MM.1S (cell line): ENCODE data around the gene STAT5A.

Experiments used
- DNase-seq: peaks from one replicate; pipeline ENCODE4 v3.0.0-alpha.2; 2015
- H2AFZ ChIP-seq: fragments of 300-600 bp; sonication (generic); 2 replicates; pipeline ENCODE4 v1.6.0; 2016; ENCODE audit warnings: antibody characterized with exemption, low read length
- H3F3A ChIP-seq: fragments of 300-600 bp; sonication (generic); 2 replicates; pipeline ENCODE4 v1.6.1; 2016; ENCODE audit warnings: mild to moderate bottlenecking, antibody characterized with exemption, low read length, moderate library complexity, mixed read lengths; ENCODE audit not compliant: insufficient read depth
- H3K27ac ChIP-seq: fragments of 300-600 bp; sonication (generic); 2 replicates; pipeline ENCODE4 v1.5.1; 2016; ENCODE audit warnings: mild to moderate bottlenecking, low read length
- H3K27me3 ChIP-seq: fragments of 300-600 bp; sonication (generic); replicated peaks from 2 replicates; pipeline ENCODE4 v1.6.0; 2016; ENCODE audit warnings: low read length; ENCODE audit not compliant: insufficient read depth
- H3K36me3 ChIP-seq: fragments of 300-600 bp; sonication (generic); replicated peaks from 2 replicates; pipeline ENCODE4 v1.6.1; 2016; ENCODE audit warnings: mild to moderate bottlenecking, low read length, mixed read lengths; ENCODE audit not compliant: insufficient read depth
- H3K4me1 ChIP-seq: fragments of 300-600 bp; sonication (generic); 2 replicates; pipeline ENCODE4 v1.6.1; 2016; ENCODE audit warnings: low read length, mixed read lengths
- H3K4me2 ChIP-seq: fragments of 300-600 bp; sonication (generic); 2 replicates; pipeline ENCODE4 v1.6.0; 2016; ENCODE audit warnings: low read depth, low read length
- H3K4me3 ChIP-seq: fragments of 300-600 bp; sonication (generic); 2 replicates; pipeline ENCODE4 v1.5.1; 2016; ENCODE audit warnings: low read length, mixed read lengths
- H3K79me2 ChIP-seq: fragments of 300-600 bp; sonication (generic); 2 replicates; pipeline ENCODE4 v1.6.1; 2016; ENCODE audit warnings: mixed run types, low read length, mixed read lengths
- H3K9ac ChIP-seq: fragments of 300-600 bp; sonication (generic); 2 replicates; pipeline ENCODE4 v1.6.1; 2016; ENCODE audit warnings: low read length, mixed read lengths
- H3K9me2 ChIP-seq: fragments of 300-600 bp; sonication (generic); replicated peaks from 2 replicates; pipeline ENCODE4 v1.6.1; 2016; ENCODE audit warnings: mild to moderate bottlenecking, low read length, mixed read lengths; ENCODE audit not compliant: insufficient read depth
- H3K9me3 ChIP-seq: fragments of 300-600 bp; sonication (generic); replicated peaks from 2 replicates; pipeline ENCODE4 v1.6.1; 2016; ENCODE audit warnings: mild to moderate bottlenecking, low read length, mixed read lengths; ENCODE audit not compliant: insufficient read depth
- H4K20me1 ChIP-seq: fragments of 300-600 bp; sonication (generic); 2 replicates; pipeline ENCODE4 v1.6.1; 2016; ENCODE audit warnings: mild to moderate bottlenecking, low read length, moderate library complexity, mixed read lengths; ENCODE audit not compliant: insufficient read depth
- CTCF ChIP-seq: fragments of 300-600 bp; sonication (generic); IDR thresholded peaks from 2 replicates; pipeline ENCODE4 v1.5.1; 2016; ENCODE audit warnings: antibody characterized with exemption, low read length, mixed read lengths
- EZH2 ChIP-seq: fragments of 300-600 bp; sonication (generic); optimal IDR thresholded peaks from 2 replicates; pipeline ENCODE3; 2017; ENCODE audit warnings: low read depth, mild to moderate bottlenecking, antibody characterized with exemption, low read length, mixed read lengths
- EZH2phosphoT487 ChIP-seq: fragments of 300-600 bp; sonication (generic); IDR thresholded peaks from 2 replicates; pipeline ENCODE4 v1.6.1; 2018; ENCODE audit warnings: antibody characterized with exemption, low read length

The STAT5A gene

GRCh38 chr17:42246515-42246914 lies 41.8 kb upstream of the STAT5A start:
- Histone ChIP-seq H3K4me3 (0 out of 2 replicates have a peak overlapping the region, but pooled peaks have one; percentile 38), H2AFZ (peak overlapping the region; percentile 47), H3K27me3 (no peaks in the 10 kb centered on the region), H3K9me3 (no peaks in the 10 kb centered on the region), H3K9me2 (no peaks in the 10 kb centered on the region), H3K4me1 (peaks cover 24% of the 10 kb centered on the region), H3K36me3 (no peaks in the 10 kb centered on the region), H3K27ac (peak overlapping the region; percentile 64; the same call in 1 of the 2 replicates), H3K4me2 (peak overlapping the region; percentile 79; the same call in 1 of the 2 replicates), H3K79me2 (peaks cover 9% of the 10 kb centered on the region), H3K9ac (no peak overlapping the region), H4K20me1 (no peaks in the 10 kb centered on the region), H3F3A (peaks cover 24% of the 10 kb centered on the region)
- DNase-seq = no peak
- TF ChIP-seq EZH2 (no peak), CTCF (no peak), EZH2phosphoT487 (no peak)

DNA sequence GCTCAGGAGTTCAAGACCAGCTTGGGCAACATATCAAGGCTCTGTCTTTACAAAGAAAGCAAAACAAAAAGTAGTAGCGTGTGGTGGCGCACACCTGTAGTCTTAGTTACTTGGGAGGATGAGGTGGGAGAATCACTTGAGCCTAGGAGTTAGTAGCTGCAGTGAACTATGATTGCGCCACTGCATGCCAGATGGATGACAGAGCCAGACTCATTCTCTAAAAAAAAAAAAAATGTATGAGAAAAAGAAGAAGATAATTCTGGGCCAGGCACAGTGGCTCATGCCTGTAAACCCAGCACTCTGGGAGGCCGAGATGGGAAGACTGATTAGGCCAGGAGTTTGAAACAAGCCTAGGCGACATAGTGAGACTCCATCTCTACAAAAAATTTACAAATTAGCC lies 40.6 kb upstream of the STAT5A start:
- Histone ChIP-seq H2AFZ (peak overlapping the region; percentile 47), H3K9me3 (no peaks in the 10 kb centered on the region), H3K4me1 (peaks cover 24% of the 10 kb centered on the region), H3K9me2 (no peaks in the 10 kb centered on the region), H3K27me3 (no peaks in the 10 kb centered on the region), H3K9ac (0 out of 2 replicates have a peak overlapping the region, but pooled peaks have one; percentile 1), H3K4me3 (peak overlapping the region; percentile 61), H3K36me3 (no peaks in the 10 kb centered on the region), H3K4me2 (peak overlapping the region; percentile 79), H3K27ac (peak overlapping the region; percentile 64; the same call in 1 of the 2 replicates), H3F3A (peaks cover 24% of the 10 kb centered on the region), H4K20me1 (no peaks in the 10 kb centered on the region), H3K79me2 (peaks cover 9% of the 10 kb centered on the region)
- TF ChIP-seq CTCF (no peak), EZH2 (no peak), EZH2phosphoT487 (no peak)
- DNase-seq = no peak

GRCh38 chr17:42248351-42249179 lies 39.7 kb upstream of the STAT5A start:
- peaks cover 9% of the 10 kb centered on the region for H3K79me2 ChIP-seq
- peak overlapping the region; percentile 79 for H3K4me2 ChIP-seq

More at GRCh38 chr17:42248351-42249179, 39.7 kb upstream of the STAT5A start:
- Histone ChIP-seq H3K9ac (peak overlapping the region; percentile 19; the same call in 1 of the 2 replicates), H2AFZ (peak overlapping the region; percentile 48), H4K20me1 (no peaks in the 10 kb centered on the region), H3K27me3 (no peaks in the 10 kb centered on the region), H3K9me2 (no peaks in the 10 kb centered on the region), H3K9me3 (no peaks in the 10 kb centered on the region), H3K4me1 (peaks cover 24% of the 10 kb centered on the region), H3K4me3 (peak overlapping the region; percentile 61), H3K27ac (peak overlapping the region; percentile 64), H3K36me3 (no peaks in the 10 kb centered on the region), H3F3A (peaks cover 24% of the 10 kb centered on the region)
- no peak for TF ChIP-seq CTCF
- no peak for TF ChIP-seq EZH2
- TF ChIP-seq EZH2phosphoT487 = no peak
- DNase-seq = peak; percentile 92
